Breast epithelium (tissue), 4 donors: Measurements from ENCODE around the gene TMCC1. TPM values are rescaled to one million over a fixed set of nuclear protein-coding genes. Genes with fewer than 3 reads are reported as not detected.
A peak's percentile ranks its signal among the peaks of the same experiment; 100 is the strongest.

Experiments
- DNase-seq, 2 donors: peaks; one replicate each; pipeline ENCODE4 v3.0.0-alpha.2; 2019; ENCODE audit warnings: low spot score in 2 of 2
- H3K27ac ChIP-seq, 2 donors: fragments of 200-600 bp; sonication (generic) in 1 of 2; one replicate each; pipeline ENCODE4 v1.5.1; 2016 to 2019; ENCODE audit warnings: mild to moderate bottlenecking in 1 of 2
- H3K27me3 ChIP-seq, 2 donors: fragments of 200-600 bp; sonication (generic) in 1 of 2; one replicate each; pipeline versions ENCODE4 v1.5.1 to v1.6.0; 2017 to 2019; ENCODE audit warnings: control low read depth in 1 of 2, mild to moderate bottlenecking in 1 of 2
- H3K36me3 ChIP-seq: fragments of 200-600 bp; one replicate; pipeline ENCODE4 v1.5.1; 2019
- H3K4me1 ChIP-seq, 2 donors: fragments of 200-600 bp; sonication (generic); one replicate each; pipeline ENCODE4 v1.5.1; 2016 to 2019; ENCODE audit warnings: control low read depth in 1 of 2
- H3K4me3 ChIP-seq, 3 donors: fragments of 200-600 bp; sonication (generic); 1 replicate in 2 of 3; 2 replicates in 1 of 3; pipeline ENCODE4 v1.5.1; 2016 to 2019; ENCODE audit warnings: mild to moderate bottlenecking in 3 of 3, moderate library complexity in 2 of 3
- H3K9me3 ChIP-seq, 2 donors: fragments of 200-600 bp; sonication (generic) in 1 of 2; one replicate each; pipeline ENCODE4 v1.5.1; 2016 to 2019; ENCODE audit warnings: control low read depth in 1 of 2
- CTCF ChIP-seq, 3 donors: fragments of 450-650 bp; IDR thresholded peaks; one replicate each; pipeline ENCODE4 v1.5.1; 2016 to 2017; ENCODE audit warnings: antibody characterized with exemption in 3 of 3, mild to moderate bottlenecking in 3 of 3, moderate library complexity in 3 of 3
- POLR2A ChIP-seq: fragments of 450-650 bp; IDR thresholded peaks from one replicate; pipeline ENCODE4 v1.6.1; 2016; ENCODE audit warnings: antibody characterized with exemption, mild to moderate bottlenecking, moderate library complexity
- POLR2AphosphoS5 ChIP-seq, 3 donors: sonication (generic); formaldehyde crosslinking; IDR thresholded peaks; one replicate each; pipeline ENCODE4 v1.6.1; 2017; ENCODE audit warnings: antibody characterized with exemption in 3 of 3
- intact Hi-C: fragments of 100-400 bp; cut with DNase I; formaldehyde crosslinking; loops from one replicate; pipeline ENCODE4 v1.15.1; 2023; ENCODE audit warnings: low total_unique reads
- total RNA-seq, 3 donors: library from RNA; depleted of rRNA; stranded (reverse); fragments of >200 nt; gene quantifications; one replicate each; pipeline ENCODE4 v1.1.0, GENCODE V29; 2016

The TMCC1 gene
- total RNA-seq, 3 donors from 2014 or later = 29.4 to 48.1 (median 29.8) TPM

GRCh38 chr3:129603561-129603942 is 290.0 kb downstream of the TMCC1 start:
- Histone ChIP-seq H3K4me3 (peak overlapping the region; percentile 59 to 78 (median 73)), H3K27ac (peak overlapping the region; percentile 55 to 95), H3K36me3 (no peaks in the 10 kb centered on the region), H3K4me1 (peaks cover 6 to 12% of the 10 kb centered on the region in 2 donors), H3K27me3 (no peaks in the 10 kb centered on the region), H3K9me3 (no peaks in the 10 kb centered on the region)
- DNase-seq = no peak
- intact Hi-C loops = no loop called here
- TF ChIP-seq CTCF (IDR thresholded peaks at IDR 0.05) = no peak
- TF ChIP-seq POLR2A = no peak
- TF ChIP-seq POLR2AphosphoS5 (IDR thresholded peaks at IDR 0.05) = no peak

GRCh38 chr3:129602730-129603560 is 290.6 kb downstream of the TMCC1 start:
- H3K4me3 ChIP-seq = peak overlapping the region; percentile 59 to 78 (median 73)
- peak overlapping the region; percentile 55 to 95 for H3K27ac ChIP-seq
- H3K4me1 ChIP-seq = peaks cover 6 to 12% of the 10 kb centered on the region in 2 donors
- TF ChIP-seq POLR2A (no peak), CTCF (IDR thresholded peaks at IDR 0.05) (no peak), POLR2AphosphoS5 (IDR thresholded peaks at IDR 0.05) (peak in 2 of 3 donors; percentile 41 to 43)
- no peaks in the 10 kb centered on the region for H3K36me3 ChIP-seq
- peak in 1 of 2 donors; percentile 53 for DNase-seq
- intact Hi-C loops = no loop called here
- no peaks in the 10 kb centered on the region for H3K27me3 ChIP-seq
- no peaks in the 10 kb centered on the region for H3K9me3 ChIP-seq

GRCh38 chr3:129602309-129602708 is 291.2 kb downstream of the TMCC1 start:
- peaks cover 6 to 14% of the 10 kb centered on the region in 2 donors for H3K4me1 ChIP-seq
- DNase-seq = no peak
- intact Hi-C loops = no loop called here

GRCh38 chr3:129601713-129602112 is 291.8 kb downstream of the TMCC1 start:
- Histone ChIP-seq H3K9me3 (no peaks in the 10 kb centered on the region), H3K27ac (peak overlapping the region; percentile 21 to 95), H3K36me3 (no peaks in the 10 kb centered on the region), H3K4me1 (peaks cover 8 to 15% of the 10 kb centered on the region in 2 donors), H3K27me3 (no peaks in the 10 kb centered on the region), H3K4me3 (peak overlapping the region in 1 of 3 donors; percentile 78)
- intact Hi-C loops = no loop called here
- TF ChIP-seq POLR2A (no peak), CTCF (IDR thresholded peaks at IDR 0.05) (no peak), POLR2AphosphoS5 (IDR thresholded peaks at IDR 0.05) (no peak)
- no peak for DNase-seq

More at GRCh38 chr3:129602309-129602708, 291.2 kb downstream of the TMCC1 start:
- TF ChIP-seq POLR2AphosphoS5 (IDR thresholded peaks at IDR 0.05) (no peak), POLR2A (no peak), CTCF (IDR thresholded peaks at IDR 0.05) (no peak)
- H3K27me3 ChIP-seq = no peaks in the 10 kb centered on the region
- H3K27ac ChIP-seq = peak overlapping the region; percentile 21 to 95
- H3K36me3 ChIP-seq = no peaks in the 10 kb centered on the region
- no peaks in the 10 kb centered on the region for H3K9me3 ChIP-seq
- peak overlapping the region in 2 of 3 donors; percentile 73 to 78 for H3K4me3 ChIP-seq

- no peaks in the 10 kb centered on the region for H3K9me3 ChIP-seq
- TF ChIP-seq POLR2AphosphoS5 (IDR thresholded peaks at IDR 0.05) = no peak
- no peak for TF ChIP-seq CTCF (IDR thresholded peaks at IDR 0.05)
- no peak for TF ChIP-seq POLR2A
- peak overlapping the region in 1 of 2 donors; percentile 95 for H3K27ac ChIP-seq
- peaks cover 9 to 19% of the 10 kb centered on the region in 2 donors for H3K4me1 ChIP-seq
- H3K36me3 ChIP-seq = no peaks in the 10 kb centered on the region
- no peak overlapping the region for H3K4me3 ChIP-seq
- H3K27me3 ChIP-seq = no peaks in the 10 kb centered on the region
- no peak for DNase-seq
- intact Hi-C loops = no loop called here
Observed at GRCh38 chr3:129600348-129600747, 293.2 kb downstream of the TMCC1 start.
